DND-41 (cell line): ENCODE measurements around the gene SDR9C7.

Source experiments
- EZH2 ChIP-seq: IDR thresholded peaks from 3 replicates; pipeline ENCODE4 v1.6.1; 2012; ENCODE audit warnings: borderline replicate concordance, low read depth, mild to moderate bottlenecking, moderate library complexity, low read length, inconsistent platforms; ENCODE audit not compliant: severe bottlenecking
- TF ChIP-seq, protein P1 (sequence below): IDR thresholded peaks from 2 replicates; pipeline ENCODE4 v1.5.1; 2012; ENCODE audit warnings: borderline replicate concordance, low read length, moderate library complexity, mild to moderate bottlenecking; ENCODE audit not compliant: poor library complexity, severe bottlenecking; ENCODE audit errors: extremely low read depth

GRCh38 chr12:56958422-56958821, 24.2 kb upstream of the SDR9C7 start:
- TF ChIP-seq, protein P1, sequence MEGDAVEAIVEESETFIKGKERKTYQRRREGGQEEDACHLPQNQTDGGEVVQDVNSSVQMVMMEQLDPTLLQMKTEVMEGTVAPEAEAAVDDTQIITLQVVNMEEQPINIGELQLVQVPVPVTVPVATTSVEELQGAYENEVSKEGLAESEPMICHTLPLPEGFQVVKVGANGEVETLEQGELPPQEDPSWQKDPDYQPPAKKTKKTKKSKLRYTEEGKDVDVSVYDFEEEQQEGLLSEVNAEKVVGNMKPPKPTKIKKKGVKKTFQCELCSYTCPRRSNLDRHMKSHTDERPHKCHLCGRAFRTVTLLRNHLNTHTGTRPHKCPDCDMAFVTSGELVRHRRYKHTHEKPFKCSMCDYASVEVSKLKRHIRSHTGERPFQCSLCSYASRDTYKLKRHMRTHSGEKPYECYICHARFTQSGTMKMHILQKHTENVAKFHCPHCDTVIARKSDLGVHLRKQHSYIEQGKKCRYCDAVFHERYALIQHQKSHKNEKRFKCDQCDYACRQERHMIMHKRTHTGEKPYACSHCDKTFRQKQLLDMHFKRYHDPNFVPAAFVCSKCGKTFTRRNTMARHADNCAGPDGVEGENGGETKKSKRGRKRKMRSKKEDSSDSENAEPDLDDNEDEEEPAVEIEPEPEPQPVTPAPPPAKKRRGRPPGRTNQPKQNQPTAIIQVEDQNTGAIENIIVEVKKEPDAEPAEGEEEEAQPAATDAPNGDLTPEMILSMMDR: no peak
- no peak for TF ChIP-seq EZH2
